Naive B cell (primary cell): ENCODE results near the gene HNMT. TPM values are rescaled to one million over a fixed set of nuclear protein-coding genes. Genes with fewer than 3 reads are reported as not detected.
A peak's percentile ranks its signal among the peaks of the same experiment; 100 is the strongest.
"Not testable (repeated sequence)": the region's sequence is repeated elsewhere in the genome, so short reads cannot be mapped to it uniquely, and the experiment has no call there.

Experiments used
- ATAC-seq, 2 donors: fragments of 150-1000 bp; cut with Tn5 transposase; 2 replicates each; pipeline ENCODE4 v1.10.0; 2021; ENCODE audit warnings: low read depth in 2 of 2, mild to moderate bottlenecking in 2 of 2, moderate library complexity in 2 of 2
- DNase-seq: peaks from one replicate; pipeline ENCODE4 v3.0.0; 2022
- H3K27ac Mint-ChIP-seq, 6 donors: one replicate each; pipeline ENCODE4 v1.8.0; 2020 to 2022; ENCODE audit warnings: mild to moderate bottlenecking in 6 of 6, mixed read lengths in 6 of 6, moderate library complexity in 5 of 6, inconsistent platforms in 2 of 6
- H3K27me3 Mint-ChIP-seq, 3 donors: one replicate each; pipeline ENCODE4 v1.8.0; 2021 to 2022; ENCODE audit warnings: mixed read lengths in 3 of 3, mild to moderate bottlenecking in 1 of 3
- H3K36me3 Mint-ChIP-seq, 2 donors: one replicate each; pipeline ENCODE4 v1.8.0; 2020 to 2022; ENCODE audit warnings: mixed read lengths in 2 of 2, inconsistent platforms in 1 of 2, mild to moderate bottlenecking in 1 of 2
- H3K4me1 Mint-ChIP-seq, 3 donors: one replicate each; pipeline ENCODE4 v1.8.0; 2020 to 2022; ENCODE audit warnings: mixed read lengths in 3 of 3, inconsistent platforms in 1 of 3, mild to moderate bottlenecking in 1 of 3, moderate library complexity in 1 of 3
- H3K4me3 Mint-ChIP-seq, 8 donors: one replicate each; pipeline ENCODE4 v1.8.0; 2020 to 2022; ENCODE audit warnings: mild to moderate bottlenecking in 8 of 8, mixed read lengths in 8 of 8, moderate library complexity in 8 of 8, inconsistent platforms in 2 of 8
- H3K9me3 Mint-ChIP-seq, 7 donors: one replicate each; pipeline ENCODE4 v1.8.0; 2020 to 2022; ENCODE audit warnings: mixed read lengths in 7 of 7, mild to moderate bottlenecking in 5 of 7, inconsistent platforms in 2 of 7, moderate library complexity in 1 of 7
- polyA plus RNA-seq, 6 donors: library from polyadenylated mRNA; unstranded; fragments of 300-500 nt; fragmentation: Illumina TruSeq; gene quantifications; one replicate each; pipeline ENCODE4 v1.2.3, GENCODE V29; 2021; ENCODE audit warnings: low read depth in 6 of 6

HNMT gene
- polyA plus RNA-seq, 6 donors from 2014 or later: 0.17 to 0.97 TPM; not detected in 4

DNA sequence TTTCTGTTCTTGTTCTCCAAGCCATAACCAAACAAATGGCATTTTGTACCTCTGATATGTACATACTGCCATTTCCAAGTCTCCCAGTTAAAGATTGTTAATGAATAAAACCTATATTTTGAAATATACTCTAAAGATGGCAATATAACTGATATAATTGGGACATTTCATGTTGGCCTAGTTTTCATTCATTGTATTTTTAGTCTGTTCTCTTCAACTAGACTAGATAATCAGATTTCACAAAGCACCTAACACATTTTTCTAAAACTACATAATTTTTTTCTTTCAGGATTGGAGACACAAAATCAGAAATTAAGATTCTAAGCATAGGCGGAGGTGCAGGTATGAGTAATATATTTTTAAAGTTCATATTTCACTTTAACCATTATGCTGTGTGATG is 5.6 kb downstream of the HNMT start:
- Mint-ChIP-seq H3K27ac (no peak overlapping the region), H3K4me3 (no peak overlapping the region), H3K36me3 (no peaks in the 10 kb centered on the region), H3K4me1 (no peaks in the 10 kb centered on the region), H3K27me3 (peaks cover 6 to 8% (median 8%) of the 10 kb centered on the region in 3 donors), H3K9me3 (no peaks in the 10 kb centered on the region)
- no peak for ATAC-seq
- DNase-seq: no peak

DNA sequence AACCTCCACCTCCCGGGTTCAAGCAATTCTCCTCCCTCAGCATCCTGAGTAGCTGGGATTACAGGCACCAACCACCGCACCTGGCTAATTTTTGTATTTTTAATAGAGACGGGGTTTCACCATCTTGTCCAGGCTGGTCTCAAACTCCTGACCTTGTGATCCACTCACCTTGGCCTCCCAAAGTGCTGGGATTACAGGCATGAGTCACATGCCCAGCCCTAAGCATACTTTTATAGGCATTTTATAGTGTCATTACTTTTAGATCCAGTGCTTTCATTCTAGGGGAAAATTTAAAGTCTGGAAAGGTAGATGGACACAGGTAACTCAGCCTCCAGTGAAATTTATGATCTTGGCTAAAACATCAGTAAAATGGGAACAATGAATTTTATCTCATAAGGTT is 7.0 kb downstream of the HNMT start:
- not testable (repeated sequence) for H3K36me3 Mint-ChIP-seq, H3K4me3 Mint-ChIP-seq, H3K9me3 Mint-ChIP-seq, ATAC-seq, H3K4me1 Mint-ChIP-seq, DNase-seq, H3K27ac Mint-ChIP-seq
- H3K27me3 Mint-ChIP-seq: peaks cover 6 to 13% (median 8%) of the 10 kb centered on the region in 3 donors

DNA sequence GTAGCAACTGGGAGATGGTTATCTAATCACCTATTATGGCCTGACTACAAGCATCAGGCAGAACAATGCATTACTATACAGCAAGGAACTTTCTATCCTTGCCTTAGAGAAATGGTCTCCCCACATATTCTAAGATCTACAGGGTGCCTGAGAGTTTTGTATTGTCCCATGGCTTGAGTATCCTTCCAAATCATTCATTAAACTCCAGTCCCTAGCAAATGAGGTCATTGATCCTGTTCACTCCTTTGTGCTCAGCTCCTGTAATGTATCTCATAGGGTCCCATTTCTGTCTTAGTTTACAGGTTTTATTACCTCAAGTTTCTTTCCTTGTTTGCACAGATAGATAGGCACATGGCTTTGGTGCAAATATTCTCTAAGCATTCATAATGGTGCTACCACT is 9.0 kb downstream of the HNMT start:
- ATAC-seq (no peak), DNase-seq (no peak)
- Mint-ChIP-seq H3K27me3 (peaks cover 6 to 13% (median 8%) of the 10 kb centered on the region in 3 donors), H3K27ac (no peak overlapping the region), H3K4me1 (no peaks in the 10 kb centered on the region), H3K36me3 (no peaks in the 10 kb centered on the region), H3K9me3 (no peaks in the 10 kb centered on the region), H3K4me3 (no peak overlapping the region)

DNA sequence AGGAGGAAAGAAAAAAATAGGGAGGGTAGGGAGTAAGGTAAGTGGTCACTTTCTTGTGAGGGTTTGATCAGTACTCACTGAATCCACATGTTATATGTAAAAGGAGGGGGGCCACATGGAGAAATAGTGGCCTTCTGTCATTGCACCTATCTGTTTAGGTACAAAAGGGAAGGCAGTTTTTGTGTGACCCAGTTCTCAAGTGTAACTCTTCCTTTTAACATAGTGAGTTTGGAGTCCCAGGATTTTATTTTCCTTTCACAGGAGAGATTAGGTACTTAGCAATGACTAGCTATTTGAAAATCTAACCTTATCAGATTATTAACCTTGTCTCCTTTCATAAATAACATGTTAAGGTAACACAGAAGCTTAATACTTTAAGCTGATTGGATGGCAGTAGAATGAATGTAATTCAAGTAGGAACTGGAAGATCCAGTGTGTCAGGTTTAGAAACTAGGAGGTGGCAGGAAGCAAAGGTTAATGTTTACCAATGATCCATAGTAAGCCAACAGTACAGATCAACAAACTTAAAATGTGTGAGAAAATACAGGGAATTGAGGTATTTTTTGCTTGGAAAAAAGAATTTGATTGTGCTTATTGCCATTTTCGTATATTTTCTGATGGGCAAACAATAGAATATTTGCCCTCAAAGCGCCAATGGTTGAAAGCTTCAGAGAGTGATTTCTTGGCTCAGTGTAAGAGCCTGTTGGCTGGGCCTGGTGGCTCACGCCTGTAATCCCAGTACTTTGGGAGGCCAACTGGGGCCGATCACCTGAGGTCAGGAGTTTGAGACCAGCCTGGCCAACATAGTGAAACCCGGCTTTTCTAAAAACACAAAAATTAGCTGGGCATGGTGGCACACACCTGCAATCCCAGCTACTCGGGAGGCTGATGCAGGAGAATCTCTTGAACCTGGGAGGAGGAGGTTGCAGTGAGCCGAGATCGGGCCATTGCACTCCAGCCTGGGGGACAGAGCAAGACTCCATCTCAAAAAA is 11.3 kb downstream of the HNMT start:
- DNase-seq: no peak
- H3K4me3 Mint-ChIP-seq: no peak overlapping the region
- no peaks in the 10 kb centered on the region for H3K36me3 Mint-ChIP-seq
- H3K4me1 Mint-ChIP-seq: no peaks in the 10 kb centered on the region
- no peaks in the 10 kb centered on the region for H3K9me3 Mint-ChIP-seq
- no peak overlapping the region for H3K27ac Mint-ChIP-seq
- peaks cover 0 to 5% (median 0%) of the 10 kb centered on the region in 3 donors for H3K27me3 Mint-ChIP-seq
- no peak for ATAC-seq

DNA sequence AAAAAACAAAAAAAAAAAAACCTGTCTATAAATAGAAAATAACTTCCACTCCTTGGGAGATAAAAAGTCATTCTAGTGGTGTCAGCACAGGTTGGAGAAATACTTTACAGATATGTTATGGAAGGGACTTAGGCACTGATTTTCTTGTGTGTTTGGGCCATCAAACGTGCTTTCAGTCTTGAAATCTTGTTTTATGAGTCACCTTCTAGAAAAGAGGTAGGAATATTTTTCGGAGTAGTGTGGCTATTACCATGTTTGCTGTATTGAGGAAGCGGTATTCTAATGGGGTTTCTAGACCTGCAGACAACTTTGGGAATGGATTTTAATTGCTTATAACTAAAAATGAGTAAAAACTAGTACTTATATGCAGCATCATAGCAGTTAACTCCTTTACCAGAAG is 12.0 kb downstream of the HNMT start:
- DNase-seq (no peak), ATAC-seq (no peak)
- no peaks in the 10 kb centered on the region for H3K36me3 Mint-ChIP-seq
- no peak overlapping the region for H3K27ac Mint-ChIP-seq
- H3K4me3 Mint-ChIP-seq: no peak overlapping the region
- no peaks in the 10 kb centered on the region for H3K9me3 Mint-ChIP-seq
- H3K27me3 Mint-ChIP-seq: peaks cover 0 to 5% (median 0%) of the 10 kb centered on the region in 3 donors
- H3K4me1 Mint-ChIP-seq: no peaks in the 10 kb centered on the region

DNA sequence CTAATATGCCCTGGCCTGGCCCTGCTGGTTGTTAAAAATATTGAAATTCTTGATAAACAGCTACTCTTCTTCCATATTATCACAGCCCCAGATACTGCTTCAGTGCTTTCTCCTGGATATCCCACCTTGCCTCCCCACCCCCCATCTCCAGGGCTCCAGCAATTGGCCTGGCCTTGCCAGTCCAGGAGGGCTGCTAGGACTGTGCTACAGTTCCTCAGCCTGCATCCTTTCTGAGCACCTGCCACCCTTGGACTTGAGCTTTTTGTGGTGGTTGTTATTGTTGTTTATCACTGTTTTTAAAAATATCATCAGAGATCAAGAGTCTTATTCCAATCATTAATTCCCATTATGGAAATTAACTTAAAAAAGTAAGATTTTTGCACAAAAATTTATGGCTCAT is 13.5 kb downstream of the HNMT start:
- peaks cover 0 to 5% (median 0%) of the 10 kb centered on the region in 3 donors for H3K27me3 Mint-ChIP-seq
- no peak overlapping the region for H3K27ac Mint-ChIP-seq
- no peak overlapping the region for H3K4me3 Mint-ChIP-seq
- ATAC-seq: no peak
- no peaks in the 10 kb centered on the region for H3K36me3 Mint-ChIP-seq
- DNase-seq: no peak
- H3K4me1 Mint-ChIP-seq: no peaks in the 10 kb centered on the region
- no peaks in the 10 kb centered on the region for H3K9me3 Mint-ChIP-seq

DNA sequence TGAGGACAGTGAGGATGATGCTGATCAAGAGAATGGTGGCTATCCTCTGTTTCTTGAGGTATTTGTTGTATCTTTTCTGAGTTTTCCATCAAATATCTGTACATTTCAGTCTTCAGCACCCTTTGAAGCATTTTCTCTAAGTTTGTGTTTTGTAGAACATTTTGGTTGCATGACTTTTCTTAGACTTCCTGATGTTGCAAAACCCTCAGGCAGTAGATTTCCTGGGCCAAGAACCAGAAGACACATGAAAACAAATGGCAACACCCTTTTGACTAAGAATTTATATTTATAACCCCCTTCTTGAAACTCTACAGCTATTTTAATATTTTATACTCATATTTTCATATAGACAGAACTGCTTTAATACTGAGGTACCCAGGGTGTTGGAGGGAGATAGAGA is 16.2 kb downstream of the HNMT start:
- no peak for DNase-seq
- H3K4me1 Mint-ChIP-seq: no peaks in the 10 kb centered on the region
- peaks cover 0 to 3% (median 0%) of the 10 kb centered on the region in 3 donors for H3K27me3 Mint-ChIP-seq
- H3K4me3 Mint-ChIP-seq: no peak overlapping the region
- no peak overlapping the region for H3K27ac Mint-ChIP-seq
- ATAC-seq: no peak
- H3K9me3 Mint-ChIP-seq: no peaks in the 10 kb centered on the region
- H3K36me3 Mint-ChIP-seq: no peaks in the 10 kb centered on the region

DNA sequence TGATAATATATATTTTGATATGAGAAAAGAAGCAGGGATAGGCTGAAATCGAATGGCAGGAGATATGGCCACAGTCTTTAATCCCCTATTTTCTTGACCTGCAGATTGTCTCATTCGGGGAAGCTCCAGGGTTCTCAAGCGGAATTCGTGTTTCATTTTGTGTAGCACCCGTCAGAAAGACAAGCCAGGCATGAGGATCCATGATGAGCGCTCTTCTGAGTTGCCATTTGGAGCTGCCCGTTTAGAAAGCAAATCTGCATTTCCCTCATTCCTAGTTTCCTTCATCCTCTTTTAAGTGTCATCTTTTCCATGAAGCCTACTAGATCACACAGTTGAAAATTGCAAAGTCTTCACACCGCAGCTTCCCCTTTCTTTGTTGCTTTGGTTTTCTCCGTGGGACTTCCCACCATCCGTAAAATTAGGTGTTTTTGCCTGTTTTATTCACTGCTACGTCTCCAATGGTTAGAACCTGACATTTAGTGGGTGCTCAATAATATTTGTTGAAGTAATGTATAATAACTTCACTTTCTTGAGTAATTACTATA is 16.9 kb downstream of the HNMT start:
- DNase-seq: no peak
- ATAC-seq: no peak
- H3K36me3 Mint-ChIP-seq: no peaks in the 10 kb centered on the region
- no peaks in the 10 kb centered on the region for H3K9me3 Mint-ChIP-seq
- no peak overlapping the region for H3K27ac Mint-ChIP-seq
- H3K4me1 Mint-ChIP-seq: no peaks in the 10 kb centered on the region
- H3K27me3 Mint-ChIP-seq: no peaks in the 10 kb centered on the region
- no peak overlapping the region for H3K4me3 Mint-ChIP-seq

DNA sequence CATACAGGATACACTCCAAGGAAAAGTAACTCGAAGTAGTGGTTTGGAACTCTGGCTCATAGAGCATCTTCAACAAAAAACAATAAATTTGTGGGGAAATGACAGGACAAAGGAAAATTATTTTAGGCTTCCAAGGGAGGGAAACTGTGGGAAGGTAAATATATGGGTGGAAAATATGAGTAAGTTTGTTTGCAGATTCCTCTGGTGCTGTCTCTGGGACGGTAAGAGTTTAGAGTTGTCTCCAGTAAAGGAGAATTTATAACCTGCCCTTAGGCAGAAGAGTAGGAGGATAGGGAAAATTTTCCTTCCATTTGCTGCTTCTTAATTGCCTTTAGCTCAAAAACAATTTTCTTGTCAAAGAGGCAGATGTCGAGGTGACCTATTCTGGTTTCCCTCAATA is 19.3 kb downstream of the HNMT start:
- Mint-ChIP-seq H3K4me3 (no peak overlapping the region), H3K36me3 (no peaks in the 10 kb centered on the region), H3K9me3 (peaks cover 0 to 7% (median 0%) of the 10 kb centered on the region in 7 donors), H3K27ac (no peak overlapping the region), H3K27me3 (no peaks in the 10 kb centered on the region), H3K4me1 (no peaks in the 10 kb centered on the region)
- ATAC-seq (no peak), DNase-seq (no peak)

DNA sequence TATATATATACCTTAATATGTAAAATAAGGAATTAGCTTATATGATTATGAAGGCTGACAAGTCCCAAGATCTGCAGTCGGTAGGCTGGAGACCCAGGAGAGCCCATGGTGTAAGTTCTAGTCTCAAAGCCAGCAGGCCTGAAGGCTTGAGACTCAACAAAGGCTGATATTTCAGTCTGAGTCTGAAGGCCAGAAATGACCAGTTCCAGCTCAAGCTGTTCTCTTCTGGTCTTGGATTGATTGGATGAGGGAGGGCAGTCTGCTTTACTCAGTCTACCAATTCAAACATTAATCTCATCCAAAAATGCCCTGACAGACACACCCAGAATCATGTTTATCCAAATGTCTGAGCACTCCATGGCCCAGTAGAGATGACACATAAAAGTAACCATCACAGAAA is 22.0 kb downstream of the HNMT start:
- Mint-ChIP-seq H3K4me3 (no peak overlapping the region), H3K36me3 (no peaks in the 10 kb centered on the region), H3K27ac (no peak overlapping the region), H3K9me3 (peaks cover 0 to 7% (median 0%) of the 10 kb centered on the region in 7 donors), H3K27me3 (no peaks in the 10 kb centered on the region), H3K4me1 (no peaks in the 10 kb centered on the region)
- no peak for ATAC-seq
- DNase-seq: no peak

DNA sequence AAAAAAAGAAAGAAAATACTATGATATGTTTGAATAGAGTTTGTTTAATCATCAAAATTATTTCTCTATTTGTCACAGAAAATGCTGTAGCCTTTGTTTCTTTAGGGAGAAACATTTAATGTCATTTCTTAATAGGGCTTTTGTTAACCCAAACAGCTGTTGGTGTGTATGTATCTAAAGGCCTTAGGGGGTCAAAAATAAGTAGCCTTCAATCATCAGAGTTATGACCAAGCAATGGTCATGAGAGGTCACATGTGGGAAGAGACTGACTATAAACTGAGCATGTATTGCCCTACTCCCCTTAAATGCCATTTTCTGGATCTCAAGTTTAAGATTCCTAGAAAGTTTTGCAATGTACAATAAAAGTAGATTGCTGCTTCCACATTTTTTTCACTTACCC is 22.7 kb downstream of the HNMT start:
- Mint-ChIP-seq H3K36me3 (no peaks in the 10 kb centered on the region), H3K27me3 (no peaks in the 10 kb centered on the region), H3K4me1 (no peaks in the 10 kb centered on the region), H3K4me3 (no peak overlapping the region), H3K9me3 (peaks cover 0 to 7% (median 0%) of the 10 kb centered on the region in 7 donors), H3K27ac (no peak overlapping the region)
- no peak for ATAC-seq
- no peak for DNase-seq

DNA sequence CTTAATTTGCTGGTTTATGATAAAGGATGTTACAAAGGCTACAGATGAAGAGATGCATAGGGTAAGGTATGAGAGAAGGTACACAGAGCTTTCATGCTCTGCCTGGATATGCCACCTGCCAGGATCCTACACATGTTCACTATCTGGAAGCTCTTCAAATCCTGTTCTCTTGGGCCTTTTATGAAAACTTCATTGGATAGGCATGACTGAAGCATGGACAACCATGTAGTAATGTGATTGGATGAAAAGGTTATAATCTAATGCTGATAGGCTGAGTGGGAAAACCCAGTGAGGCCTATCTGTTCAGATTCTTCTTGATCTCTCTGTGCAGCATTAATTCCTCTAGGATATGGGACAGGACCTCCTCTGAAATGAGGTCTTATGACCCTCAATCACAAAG is 26.8 kb downstream of the HNMT start:
- H3K4me1 Mint-ChIP-seq: no peaks in the 10 kb centered on the region
- no peaks in the 10 kb centered on the region for H3K27me3 Mint-ChIP-seq
- H3K36me3 Mint-ChIP-seq: peaks cover 0 to 8% of the 10 kb centered on the region in 2 donors
- ATAC-seq (no peak), DNase-seq (no peak)
- H3K9me3 Mint-ChIP-seq: peaks cover 3 to 28% (median 14%) of the 10 kb centered on the region in 7 donors
- H3K27ac Mint-ChIP-seq: no peak overlapping the region
- no peak overlapping the region for H3K4me3 Mint-ChIP-seq

DNA sequence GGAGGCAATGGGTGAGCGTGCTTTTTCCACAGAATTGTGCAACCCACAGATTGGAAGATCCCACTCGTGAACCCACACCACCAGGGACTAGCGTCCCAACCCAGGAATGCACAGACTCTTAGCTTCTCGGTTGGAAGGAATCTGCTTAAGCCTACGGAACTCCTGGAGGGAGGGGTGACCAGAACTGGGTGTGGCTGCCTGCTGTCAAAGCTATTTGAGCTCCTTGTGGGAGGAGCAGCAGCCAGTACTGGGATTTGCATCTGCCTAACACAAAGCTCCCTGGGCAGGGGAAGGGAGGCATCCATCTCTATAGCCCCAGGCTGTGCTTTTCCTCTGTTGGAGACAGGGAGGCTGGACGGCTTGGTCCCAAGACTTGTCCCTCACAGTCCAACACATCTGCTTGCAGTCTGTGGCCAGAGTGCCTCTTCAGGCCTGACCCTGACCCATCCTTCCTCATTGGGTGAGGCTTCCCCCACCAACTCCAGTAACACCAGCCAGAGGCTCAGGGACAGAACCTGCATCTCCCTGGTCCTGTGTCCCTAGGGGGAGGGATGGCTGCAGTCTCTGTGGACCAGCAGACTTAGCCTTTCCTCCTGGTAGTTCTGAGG is 27.9 kb downstream of the HNMT start:
- Mint-ChIP-seq H3K9me3 (peaks cover 6 to 28% (median 14%) of the 10 kb centered on the region in 7 donors), H3K27ac (no peak overlapping the region), H3K4me3 (peak overlapping the region in 1 of 8 donors; percentile 11), H3K27me3 (no peaks in the 10 kb centered on the region), H3K36me3 (peaks cover 0 to 8% of the 10 kb centered on the region in 2 donors), H3K4me1 (no peaks in the 10 kb centered on the region)
- ATAC-seq (no peak), DNase-seq (no peak)
